ENCODE measurements around the gene DSCAML1.
A peak's percentile ranks its signal among the peaks of the same experiment; 100 is the strongest.
"Not testable (repeated sequence)": the region's sequence is repeated elsewhere in the genome, so short reads cannot be mapped to it uniquely, and the experiment has no call there.

The DSCAML1 gene

GRCh38 chr11:117814766-117815261 lies 17.8 kb upstream of the DSCAML1 start:
- no peak overlapping the region for H3K4ac ChIP-seq (ENCODE audit: low read length)
- H3K79me1 ChIP-seq (ENCODE audit: low read depth, low read length): no peaks in the 10 kb centered on the region
- no peak overlapping the region for H3K23ac ChIP-seq (ENCODE audit: low read depth, low read length, poor library complexity)
- no peak overlapping the region for H2BK5ac ChIP-seq (ENCODE audit: low read length)
- H2BK120ac ChIP-seq (ENCODE audit: low read depth, low read length): no peak overlapping the region
- no peak overlapping the region for H2BK12ac ChIP-seq (ENCODE audit: low read length)
- H2AFZ ChIP-seq (ENCODE audit: low read length): peak overlapping the region; percentile 70
- H2BK15ac ChIP-seq (ENCODE audit: low read length): no peak overlapping the region
- H3K14ac ChIP-seq (ENCODE audit: low read length): no peak overlapping the region
- H3K4me1 ChIP-seq (ENCODE audit: control insufficient read depth in 2 of 2, insufficient read depth in 1 of 2, low read depth in 1 of 2, low read length in 2 of 2): peaks cover 20 to 29% of the 10 kb centered on the region in 2 donors
- H3K9me3 ChIP-seq (replicated peaks in 1 of 2; ENCODE audit: control insufficient read depth in 2 of 2, insufficient read depth in 1 of 2, low read depth in 1 of 2, low read length in 2 of 2): no peaks in the 10 kb centered on the region
- H3K27ac ChIP-seq (replicated peaks; ENCODE audit: low read length): no peak overlapping the region
- peaks cover 0 to 20% (median 0%) of the 10 kb centered on the region in 3 experiments for H3K27me3 ChIP-seq (ENCODE audit: control insufficient read depth in 3 of 3, insufficient read depth in 3 of 3, low read depth in 1 of 3, low read length in 3 of 3)
- no peaks in the 10 kb centered on the region for H3K36me3 ChIP-seq (replicated peaks in 1 of 2; ENCODE audit: control insufficient read depth in 2 of 2, insufficient read depth in 2 of 2, low read length in 2 of 2)
- H4K8ac ChIP-seq (ENCODE audit: low read depth, low read length): no peak overlapping the region
- H4K91ac ChIP-seq (ENCODE audit: low read depth, low read length, poor library complexity): no peak overlapping the region
- peak overlapping the region; percentile 24 for H3K18ac ChIP-seq (ENCODE audit: low read length)
- DNase-seq (ENCODE audit: low spot score): no peak
- no peak overlapping the region for H2AK5ac ChIP-seq (ENCODE audit: low read depth, low read length)
- no CpG with 5 or more reads among the region's 14 CpGs for WGBS, 2 donors (ENCODE audit: extremely low coverage in 2 of 2, insufficient read length in 2 of 2, insufficient replicate concordance in 1 of 2)
- H3K4me3 ChIP-seq (ENCODE audit: low read length in 2 of 2): no peak overlapping the region
- H3K9ac ChIP-seq (ENCODE audit: low read depth, low read length, poor library complexity): no peak overlapping the region
- no peak overlapping the region for H3K4me2 ChIP-seq (ENCODE audit: insufficient read depth, low read length, poor library complexity, severe bottlenecking)

DNA sequence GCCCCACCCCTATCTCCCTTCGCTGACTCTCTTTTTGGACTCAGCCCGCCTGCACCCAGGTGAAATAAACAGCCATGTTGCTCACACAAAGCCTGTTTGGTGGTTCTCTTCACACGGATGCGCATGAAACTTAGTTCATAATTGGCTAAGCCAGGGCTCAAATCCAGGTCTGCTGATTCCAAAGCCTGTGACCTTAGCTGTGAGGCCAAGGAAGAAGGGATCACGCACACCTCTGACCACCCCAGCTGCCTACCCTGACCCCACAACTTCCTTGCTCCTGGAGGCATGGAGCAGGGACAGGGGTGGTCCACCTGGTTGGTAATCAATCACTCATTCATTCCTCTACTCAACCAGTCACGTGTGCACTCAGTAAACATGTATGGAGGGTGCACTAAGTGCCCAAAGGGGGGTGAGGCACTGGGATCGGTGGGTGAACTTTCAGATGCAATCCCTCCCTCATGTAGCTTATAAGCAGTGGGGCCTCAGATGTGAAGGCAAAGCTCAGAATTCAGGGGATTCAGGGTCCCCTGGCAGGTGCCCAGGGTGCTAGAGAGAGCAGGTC lies 17.3 kb upstream of the DSCAML1 start:
- peaks cover 0 to 24% (median 0%) of the 10 kb centered on the region in 3 experiments for H3K27me3 ChIP-seq (ENCODE audit: control insufficient read depth in 3 of 3, insufficient read depth in 3 of 3, low read depth in 1 of 3, low read length in 3 of 3)
- no peak overlapping the region for H2BK12ac ChIP-seq (ENCODE audit: low read length)
- H3K4me3 ChIP-seq (ENCODE audit: low read length in 2 of 2): peak overlapping the region in 1 of 2 donors; percentile 27
- H3K4me1 ChIP-seq (ENCODE audit: control insufficient read depth in 2 of 2, insufficient read depth in 1 of 2, low read depth in 1 of 2, low read length in 2 of 2): peaks cover 20 to 31% of the 10 kb centered on the region in 2 donors
- H3K36me3 ChIP-seq (replicated peaks in 1 of 2; ENCODE audit: control insufficient read depth in 2 of 2, insufficient read depth in 2 of 2, low read length in 2 of 2): no peaks in the 10 kb centered on the region
- H3K9me3 ChIP-seq (replicated peaks in 1 of 2; ENCODE audit: control insufficient read depth in 2 of 2, insufficient read depth in 1 of 2, low read depth in 1 of 2, low read length in 2 of 2): no peaks in the 10 kb centered on the region
- no peak overlapping the region for H3K27ac ChIP-seq (replicated peaks; ENCODE audit: low read length)
- H2BK15ac ChIP-seq (ENCODE audit: low read length): no peak overlapping the region
- no peak overlapping the region for H3K4me2 ChIP-seq (ENCODE audit: insufficient read depth, low read length, poor library complexity, severe bottlenecking)
- peak overlapping the region; percentile 70 for H2AFZ ChIP-seq (ENCODE audit: low read length)
- no peak overlapping the region for H4K8ac ChIP-seq (ENCODE audit: low read depth, low read length)
- peak overlapping the region; percentile 24 for H3K18ac ChIP-seq (ENCODE audit: low read length)
- no peak overlapping the region for H2BK5ac ChIP-seq (ENCODE audit: low read length)
- WGBS, 2 donors (ENCODE audit: extremely low coverage in 2 of 2, insufficient read length in 2 of 2, insufficient replicate concordance in 1 of 2): no CpG with 5 or more reads among the region's 7 CpGs
- H3K23ac ChIP-seq (ENCODE audit: low read depth, low read length, poor library complexity): no peak overlapping the region
- no peak for DNase-seq (ENCODE audit: low spot score)
- H3K79me1 ChIP-seq (ENCODE audit: low read depth, low read length): no peaks in the 10 kb centered on the region
- no peak overlapping the region for H2AK5ac ChIP-seq (ENCODE audit: low read depth, low read length)
- no peak overlapping the region for H3K14ac ChIP-seq (ENCODE audit: low read length)
- H3K9ac ChIP-seq (ENCODE audit: low read depth, low read length, poor library complexity): no peak overlapping the region
- no peak overlapping the region for H2BK120ac ChIP-seq (ENCODE audit: low read depth, low read length)
- H4K91ac ChIP-seq (ENCODE audit: low read depth, low read length, poor library complexity): no peak overlapping the region
- no peak overlapping the region for H3K4ac ChIP-seq (ENCODE audit: low read length)

DNA sequence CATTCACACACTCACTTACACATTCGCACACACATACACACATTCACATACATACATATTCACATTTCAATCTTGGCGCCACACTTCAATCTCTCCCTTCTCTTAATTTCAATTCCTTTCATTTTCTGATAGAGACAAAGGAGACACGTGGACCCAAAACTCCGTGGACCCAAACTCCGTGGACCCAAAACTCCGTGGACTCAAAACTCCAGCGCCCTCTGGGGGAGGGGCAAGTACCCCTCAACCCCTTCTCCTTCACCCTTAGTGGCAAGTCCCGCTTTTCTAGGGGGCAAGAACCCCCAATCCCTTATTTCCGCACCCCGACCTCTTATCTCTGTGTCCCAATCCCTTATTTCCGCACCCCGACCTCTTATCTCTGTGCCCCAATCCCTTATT lies 13.0 kb upstream of the DSCAML1 start:
- not testable (repeated sequence) for H3K14ac ChIP-seq (ENCODE audit: low read length); H3K9me3 ChIP-seq (replicated peaks in 1 of 2; ENCODE audit: control insufficient read depth in 2 of 2, insufficient read depth in 1 of 2, low read depth in 1 of 2, low read length in 2 of 2); H4K8ac ChIP-seq (ENCODE audit: low read depth, low read length); H3K23ac ChIP-seq (ENCODE audit: low read depth, low read length, poor library complexity); H2BK120ac ChIP-seq (ENCODE audit: low read depth, low read length); H2BK5ac ChIP-seq (ENCODE audit: low read length); H2BK15ac ChIP-seq (ENCODE audit: low read length); H3K36me3 ChIP-seq (replicated peaks in 1 of 2; ENCODE audit: control insufficient read depth in 2 of 2, insufficient read depth in 2 of 2, low read length in 2 of 2); H4K91ac ChIP-seq (ENCODE audit: low read depth, low read length, poor library complexity); H3K4ac ChIP-seq (ENCODE audit: low read length); DNase-seq (ENCODE audit: low spot score); H3K4me1 ChIP-seq (ENCODE audit: control insufficient read depth in 2 of 2, insufficient read depth in 1 of 2, low read depth in 1 of 2, low read length in 2 of 2); H2AK5ac ChIP-seq (ENCODE audit: low read depth, low read length); H3K9ac ChIP-seq (ENCODE audit: low read depth, low read length, poor library complexity); H3K4me2 ChIP-seq (ENCODE audit: insufficient read depth, low read length, poor library complexity, severe bottlenecking); H3K27ac ChIP-seq (replicated peaks; ENCODE audit: low read length); H3K18ac ChIP-seq (ENCODE audit: low read length); H3K79me1 ChIP-seq (ENCODE audit: low read depth, low read length); H2AFZ ChIP-seq (ENCODE audit: low read length); H3K4me3 ChIP-seq (ENCODE audit: low read length in 2 of 2); H2BK12ac ChIP-seq (ENCODE audit: low read length)
- WGBS, 2 donors (ENCODE audit: extremely low coverage in 2 of 2, insufficient read length in 2 of 2, insufficient replicate concordance in 1 of 2): 100% methylated on average over 2 of the region's 12 CpGs
- peaks cover 0 to 25% (median 3%) of the 10 kb centered on the region in 3 experiments for H3K27me3 ChIP-seq (ENCODE audit: control insufficient read depth in 3 of 3, insufficient read depth in 3 of 3, low read depth in 1 of 3, low read length in 3 of 3)

- Histone ChIP-seq H3K4ac (ENCODE audit: low read length) (peak overlapping the region; percentile 57), H3K27me3 (ENCODE audit: control insufficient read depth in 3 of 3, insufficient read depth in 3 of 3, low read depth in 1 of 3, low read length in 3 of 3) (peaks cover 0 to 24% (median 3%) of the 10 kb centered on the region in 3 experiments), H3K14ac (ENCODE audit: low read length) (no peak overlapping the region), H3K79me1 (ENCODE audit: low read depth, low read length) (no peaks in the 10 kb centered on the region), H2BK120ac (ENCODE audit: low read depth, low read length) (no peak overlapping the region), H2BK5ac (ENCODE audit: low read length) (no peak overlapping the region), H4K8ac (ENCODE audit: low read depth, low read length) (no peak overlapping the region), H3K9ac (ENCODE audit: low read depth, low read length, poor library complexity) (no peak overlapping the region), H3K23ac (ENCODE audit: low read depth, low read length, poor library complexity) (no peak overlapping the region), H3K4me1 (ENCODE audit: control insufficient read depth in 2 of 2, insufficient read depth in 1 of 2, low read depth in 1 of 2, low read length in 2 of 2) (peaks cover 2 to 6% of the 10 kb centered on the region in 2 donors), H3K36me3 (replicated peaks in 1 of 2; ENCODE audit: control insufficient read depth in 2 of 2, insufficient read depth in 2 of 2, low read length in 2 of 2) (no peaks in the 10 kb centered on the region), H4K91ac (ENCODE audit: low read depth, low read length, poor library complexity) (no peak overlapping the region), H2BK12ac (ENCODE audit: low read length) (no peak overlapping the region), H2BK15ac (ENCODE audit: low read length) (no peak overlapping the region), H3K18ac (ENCODE audit: low read length) (peak overlapping the region; percentile 79), H3K4me3 (ENCODE audit: low read length in 2 of 2) (peak overlapping the region in 1 of 2 donors; percentile 2), H3K4me2 (ENCODE audit: insufficient read depth, low read length, poor library complexity, severe bottlenecking) (no peak overlapping the region), H3K9me3 (replicated peaks in 1 of 2; ENCODE audit: control insufficient read depth in 2 of 2, insufficient read depth in 1 of 2, low read depth in 1 of 2, low read length in 2 of 2) (no peaks in the 10 kb centered on the region), H2AK5ac (ENCODE audit: low read depth, low read length) (no peak overlapping the region), H2AFZ (ENCODE audit: low read length) (no peak overlapping the region), H3K27ac (replicated peaks; ENCODE audit: low read length) (no peak overlapping the region)
- WGBS, 2 donors (ENCODE audit: extremely low coverage in 2 of 2, insufficient read length in 2 of 2, insufficient replicate concordance in 1 of 2): 100% methylated on average over 1 of the region's 22 CpGs
- peak; percentile 56 for DNase-seq (ENCODE audit: low spot score)
Observed at GRCh38 chr11:117809236-117810055, 12.4 kb upstream of the DSCAML1 start.
